ENCODE results near the gene BASP1. TPM values are rescaled to one million over a fixed set of nuclear protein-coding genes. Genes with fewer than 3 reads are reported as not detected.

BASP1 gene
- total RNA-seq, 1 experiment from 2014 or later: 0.34 TPM

GRCh38 chr5:17232405-17232804 lies 15.0 kb downstream of the BASP1 start (continued):
- TF ChIP-seq YY1 (IDR thresholded peaks at IDR 0.05; ENCODE audit: extremely low read depth, insufficient replicate concordance, low read depth, low read length): no peak
- TF ChIP-seq RAD21 (IDR thresholded peaks at IDR 0.05; ENCODE audit: low read depth): no peak
- TF ChIP-seq CEBPB (IDR thresholded peaks at IDR 0.05; ENCODE audit: low read depth): no peak
- no peak for TF ChIP-seq EZH2phosphoT487 (IDR thresholded peaks at IDR 0.05; ENCODE audit: borderline replicate concordance)
- TF ChIP-seq EZH2 (IDR thresholded peaks at IDR 0.05): no peak
- no peak for TF ChIP-seq ATF3 (IDR thresholded peaks at IDR 0.05)
- TF ChIP-seq EGR1 (IDR thresholded peaks at IDR 0.05; ENCODE audit: low read depth): no peak
- TF ChIP-seq SRF (IDR thresholded peaks at IDR 0.05; ENCODE audit: low read depth): no peak
- TF ChIP-seq ELF1 (IDR thresholded peaks at IDR 0.05; ENCODE audit: borderline replicate concordance, low read depth): no peak

GRCh38 chr5:17233488-17233887 lies 16.1 kb downstream of the BASP1 start:
- H3K79me2 ChIP-seq (ENCODE audit: insufficient read depth, low read length): no peaks in the 10 kb centered on the region
- H3K4me1 ChIP-seq (ENCODE audit: control insufficient read depth in 1 of 2, insufficient read depth in 2 of 2, low read length in 2 of 2): no peaks in the 10 kb centered on the region
- no peak for TF ChIP-seq ZFX (IDR thresholded peaks at IDR 0.05)
- no peak for TF ChIP-seq YY1 (IDR thresholded peaks at IDR 0.05; ENCODE audit: extremely low read depth, insufficient replicate concordance, low read depth, low read length)
- no peak for TF ChIP-seq CTCF (IDR thresholded peaks at IDR 0.05 in 2 of 3, conservative IDR thresholded peaks at IDR 0.05 in 1 of 3; ENCODE audit: borderline replicate concordance in 1 of 3, insufficient read depth in 1 of 3, low read depth in 2 of 3, low read length in 2 of 3)
- no peak for TF ChIP-seq EGR1 (IDR thresholded peaks at IDR 0.05; ENCODE audit: low read depth)
- TF ChIP-seq REST (IDR thresholded peaks at IDR 0.05; ENCODE audit: low read depth): no peak
- TF ChIP-seq POLR2A (IDR thresholded peaks at IDR 0.05; ENCODE audit: borderline replicate concordance, extremely low read depth, insufficient read depth, insufficient read length): no peak
- no peak for TF ChIP-seq EZH2phosphoT487 (IDR thresholded peaks at IDR 0.05; ENCODE audit: borderline replicate concordance)
- no peak for TF ChIP-seq RAD21 (IDR thresholded peaks at IDR 0.05; ENCODE audit: low read depth)
- TF ChIP-seq ATF3 (IDR thresholded peaks at IDR 0.05): no peak
- no peak for TF ChIP-seq FOSL1 (IDR thresholded peaks at IDR 0.05; ENCODE audit: low read depth)
- no peak for TF ChIP-seq TCF7L2 (IDR thresholded peaks at IDR 0.05; ENCODE audit: borderline replicate concordance, extremely low read depth, insufficient read depth, insufficient read length)
- TF ChIP-seq SP1 (IDR thresholded peaks at IDR 0.05; ENCODE audit: low read depth): no peak
- TF ChIP-seq MAX (IDR thresholded peaks at IDR 0.05): no peak
- no peak for TF ChIP-seq POLR2AphosphoS5 (IDR thresholded peaks at IDR 0.05; ENCODE audit: low read depth, low read length)
- TF ChIP-seq ZNF274 (IDR thresholded peaks at IDR 0.05; ENCODE audit: low read depth, low read length): no peak
- no peak for TF ChIP-seq SIN3A (IDR thresholded peaks at IDR 0.05; ENCODE audit: low read depth)
- TF ChIP-seq CEBPB (IDR thresholded peaks at IDR 0.05; ENCODE audit: low read depth): no peak
- no peak overlapping the region for H3K4me3 ChIP-seq (replicated peaks in 1 of 2; ENCODE audit: low read depth in 1 of 2, low read length in 2 of 2)
- POLR2A ChIA-PET: no interaction called here
- H3K4me2 ChIP-seq (ENCODE audit: low read length): no peak overlapping the region
- H3K36me3 ChIP-seq (ENCODE audit: control insufficient read depth in 1 of 2, insufficient read depth in 2 of 2, low read length in 2 of 2): no peaks in the 10 kb centered on the region
- RAD21 ChIA-PET (ENCODE audit: low non-redundant PET in 1 of 2, low total read pairs in 2 of 2, uncharacterized antibody in 2 of 2, unreplicated experiment in 2 of 2): no interaction called here
- no peak overlapping the region for H3K27ac ChIP-seq (ENCODE audit: low read depth, low read length)
- no peak overlapping the region for H3K9ac ChIP-seq (ENCODE audit: low read length)
- no TSS peak for BruUV-seq (replicated peaks)
- intact Hi-C loops (cut with micrococcal nuclease): no loop called here
- peaks cover 9% of the 10 kb centered on the region; the same call in 1 of the 2 replicates for H3K27me3 ChIP-seq (ENCODE audit: insufficient read depth, low read length)
- no peaks in the 10 kb centered on the region for H3K9me3 ChIP-seq (ENCODE audit: control insufficient read depth in 1 of 2, insufficient read depth in 1 of 2, low read depth in 1 of 2, low read length in 2 of 2)
- DNase-seq (ENCODE audit: low read depth, low spot score): no peak
- no peak overlapping the region for H2AFZ ChIP-seq (ENCODE audit: low read depth, low read length, poor library complexity, severe bottlenecking)
- H4K20me1 ChIP-seq (ENCODE audit: insufficient read depth): no peaks in the 10 kb centered on the region
- CTCF ChIA-PET: no interaction called here
- no peaks in the 10 kb centered on the region for H3K9me2 ChIP-seq (ENCODE audit: insufficient read depth)
- no peak for ATAC-seq
